ENCODE data around the gene MRPS35.

The MRPS35 gene

DNA sequence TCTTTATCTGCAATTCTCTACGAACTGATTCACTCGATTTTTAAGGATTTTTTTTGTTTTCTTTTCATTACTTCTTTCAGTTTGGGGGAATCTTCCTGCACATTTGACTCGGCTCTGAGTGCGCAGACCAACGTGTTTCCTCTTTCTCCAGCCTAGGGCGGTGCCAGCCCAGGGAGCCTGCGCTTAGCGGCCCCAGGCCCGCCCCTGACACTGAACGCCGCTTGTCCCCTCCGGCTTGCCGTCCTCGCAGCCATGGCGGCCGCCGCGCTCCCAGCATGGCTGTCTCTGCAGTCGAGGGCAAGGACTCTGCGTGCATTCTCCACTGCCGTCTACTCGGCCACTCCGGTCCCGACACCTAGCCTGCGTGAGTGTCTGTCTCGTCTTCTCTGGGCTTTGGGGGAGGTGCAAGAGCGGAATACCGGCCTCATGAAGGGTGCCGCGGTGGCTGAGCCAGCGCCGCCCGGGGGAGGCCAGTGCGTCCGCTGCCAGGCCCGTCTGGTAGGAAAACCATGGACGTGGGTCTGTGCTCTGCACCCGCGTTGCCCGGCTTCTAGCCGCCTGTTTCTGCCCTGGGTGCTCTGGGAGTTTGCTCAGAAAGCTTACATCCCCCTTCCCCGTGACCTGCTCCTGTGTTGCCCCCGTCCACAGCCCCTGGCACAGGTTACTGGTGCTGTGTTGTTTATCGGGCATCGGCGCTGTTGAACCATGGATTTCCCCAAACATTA is at the start of gene MRPS35:
Gene MRPS35, plus strand, starts transcription at position 241 of the 725 bp plus-strand sequence. Its CDS starts 12 bp downstream, at position 253.
- Mint-ChIP-seq H3K4me1 (peaks cover 24% of the 10 kb centered on the region), H3K4me3 (peak within 1 kb of the TSS; percentile 91), H3K27ac (ENCODE audit: low read depth) (peak within 1 kb of the TSS; percentile 92), H3K27me3 (no peaks in the 10 kb centered on the region), H3K9me3 (no peaks in the 10 kb centered on the region), H3K36me3 (ENCODE audit: insufficient read depth) (peaks cover 12% of the 10 kb centered on the region)
- ATAC-seq (replicated peaks; ENCODE audit: extremely low read depth, poor library complexity, severe bottlenecking) (peak; percentile 97), DNase-seq (ENCODE audit: low spot score in 2 of 2) (peak; percentile 86)

DNA sequence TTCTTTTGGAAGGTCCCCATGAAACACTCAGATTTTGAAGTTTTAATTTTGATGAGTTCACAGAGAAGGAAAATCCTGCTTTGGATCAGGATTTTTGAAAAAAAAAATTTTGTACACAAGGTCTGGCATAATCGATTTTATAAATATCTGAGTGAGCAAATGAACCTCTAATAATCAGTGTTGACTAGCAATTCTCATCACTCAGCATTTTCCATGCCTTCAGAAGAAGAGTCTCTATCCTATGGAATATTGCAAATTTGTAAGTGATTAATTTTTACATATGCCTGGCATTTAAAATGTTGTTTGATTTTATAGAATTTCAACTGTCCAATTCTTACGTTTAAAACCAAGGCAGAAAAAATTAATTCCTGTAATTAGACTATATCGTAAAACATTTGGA is 44.9 kb upstream of the MRPS35 start:
- no peak overlapping the region for H3K4me3 Mint-ChIP-seq
- ATAC-seq (replicated peaks; ENCODE audit: extremely low read depth, poor library complexity, severe bottlenecking), result no peak
- DNase-seq (ENCODE audit: low spot score in 2 of 2), result no peak
- peaks cover 19% of the 10 kb centered on the region for H3K27me3 Mint-ChIP-seq
- no peaks in the 10 kb centered on the region for H3K9me3 Mint-ChIP-seq
- no peak overlapping the region for H3K27ac Mint-ChIP-seq (ENCODE audit: low read depth)
- H3K36me3 Mint-ChIP-seq (ENCODE audit: insufficient read depth), result peaks cover 4% of the 10 kb centered on the region
- H3K4me1 Mint-ChIP-seq, result no peaks in the 10 kb centered on the region

DNA sequence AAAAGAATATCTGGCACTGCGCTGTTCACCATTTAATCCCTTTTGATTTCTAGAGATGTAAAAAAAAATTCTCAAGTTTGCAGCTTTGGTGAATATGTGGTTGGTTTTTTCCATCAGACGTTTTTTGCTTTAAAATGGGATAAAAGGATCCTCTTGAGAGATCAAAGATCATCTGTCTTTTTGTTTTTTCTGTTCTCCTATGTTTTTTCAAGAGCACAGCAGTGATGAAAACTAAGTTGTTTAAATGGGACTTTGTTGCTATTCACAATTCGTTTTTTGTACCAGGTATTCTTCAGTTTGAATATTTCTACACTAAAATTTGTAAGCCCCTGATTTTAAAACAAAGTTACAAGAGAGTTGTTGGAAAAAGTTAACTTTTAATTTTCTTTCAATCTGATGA is 44.1 kb upstream of the MRPS35 start:
- Mint-ChIP-seq H3K4me1 (no peaks in the 10 kb centered on the region), H3K9me3 (no peaks in the 10 kb centered on the region), H3K4me3 (no peak overlapping the region)

DNA sequence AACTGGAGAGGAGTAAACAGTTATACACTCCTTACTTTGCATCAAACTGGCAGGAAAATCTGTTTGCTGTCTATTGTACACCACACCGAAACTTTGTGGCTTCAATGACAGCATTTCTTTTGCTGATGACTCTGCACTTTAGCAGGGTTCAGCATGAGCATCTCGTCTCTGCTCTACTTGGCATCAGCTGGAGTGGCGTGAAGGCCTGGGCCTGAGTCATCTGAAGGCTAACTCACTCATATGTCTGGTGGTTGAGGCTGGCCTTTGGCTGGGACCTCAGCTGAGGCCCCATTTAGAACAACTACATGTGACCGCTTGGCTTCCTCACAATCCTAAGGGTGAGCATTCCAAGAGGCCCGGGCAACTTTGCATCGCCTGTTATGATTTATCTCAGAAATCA is 43.1 kb upstream of the MRPS35 start:
- no peak overlapping the region for H3K4me3 Mint-ChIP-seq
- no peaks in the 10 kb centered on the region for H3K9me3 Mint-ChIP-seq
- H3K4me1 Mint-ChIP-seq, result no peaks in the 10 kb centered on the region
- DNase-seq (ENCODE audit: low spot score in 2 of 2), result no peak
- no peak for ATAC-seq (replicated peaks; ENCODE audit: extremely low read depth, poor library complexity, severe bottlenecking)
- H3K27me3 Mint-ChIP-seq, result peaks cover 20% of the 10 kb centered on the region
- no peak overlapping the region for H3K27ac Mint-ChIP-seq (ENCODE audit: low read depth)
- peaks cover 1% of the 10 kb centered on the region for H3K36me3 Mint-ChIP-seq (ENCODE audit: insufficient read depth)

More for the DNA sequence above, 44.1 kb upstream of the MRPS35 start:
- ATAC-seq (replicated peaks; ENCODE audit: extremely low read depth, poor library complexity, severe bottlenecking), result no peak
- no peak overlapping the region for H3K27ac Mint-ChIP-seq (ENCODE audit: low read depth)
- peaks cover 3% of the 10 kb centered on the region for H3K36me3 Mint-ChIP-seq (ENCODE audit: insufficient read depth)
- H3K27me3 Mint-ChIP-seq, result peaks cover 20% of the 10 kb centered on the region
- no peak for DNase-seq (ENCODE audit: low spot score in 2 of 2)

- no peak overlapping the region for H3K4me3 Mint-ChIP-seq
- H3K9me3 Mint-ChIP-seq, result no peaks in the 10 kb centered on the region
- no peak overlapping the region for H3K27ac Mint-ChIP-seq (ENCODE audit: low read depth)
- ATAC-seq (replicated peaks; ENCODE audit: extremely low read depth, poor library complexity, severe bottlenecking) (no peak), DNase-seq (ENCODE audit: low spot score in 2 of 2) (no peak)
- H3K27me3 Mint-ChIP-seq, result peaks cover 10% of the 10 kb centered on the region
- peaks cover 1% of the 10 kb centered on the region for H3K36me3 Mint-ChIP-seq (ENCODE audit: insufficient read depth)
- H3K4me1 Mint-ChIP-seq, result no peaks in the 10 kb centered on the region
Observed at GRCh38 chr12:27672051-27672450, 38.6 kb upstream of the MRPS35 start.

GRCh38 chr12:27672643-27673042 is 38.0 kb upstream of the MRPS35 start:
- no peak overlapping the region for H3K4me3 Mint-ChIP-seq
- H3K4me1 Mint-ChIP-seq, result no peaks in the 10 kb centered on the region
- DNase-seq (ENCODE audit: low spot score in 2 of 2), result no peak
- ATAC-seq (replicated peaks; ENCODE audit: extremely low read depth, poor library complexity, severe bottlenecking), result no peak
- no peak overlapping the region for H3K27ac Mint-ChIP-seq (ENCODE audit: low read depth)
- H3K27me3 Mint-ChIP-seq, result peaks cover 10% of the 10 kb centered on the region
- H3K36me3 Mint-ChIP-seq (ENCODE audit: insufficient read depth), result no peaks in the 10 kb centered on the region
- H3K9me3 Mint-ChIP-seq, result no peaks in the 10 kb centered on the region

DNA sequence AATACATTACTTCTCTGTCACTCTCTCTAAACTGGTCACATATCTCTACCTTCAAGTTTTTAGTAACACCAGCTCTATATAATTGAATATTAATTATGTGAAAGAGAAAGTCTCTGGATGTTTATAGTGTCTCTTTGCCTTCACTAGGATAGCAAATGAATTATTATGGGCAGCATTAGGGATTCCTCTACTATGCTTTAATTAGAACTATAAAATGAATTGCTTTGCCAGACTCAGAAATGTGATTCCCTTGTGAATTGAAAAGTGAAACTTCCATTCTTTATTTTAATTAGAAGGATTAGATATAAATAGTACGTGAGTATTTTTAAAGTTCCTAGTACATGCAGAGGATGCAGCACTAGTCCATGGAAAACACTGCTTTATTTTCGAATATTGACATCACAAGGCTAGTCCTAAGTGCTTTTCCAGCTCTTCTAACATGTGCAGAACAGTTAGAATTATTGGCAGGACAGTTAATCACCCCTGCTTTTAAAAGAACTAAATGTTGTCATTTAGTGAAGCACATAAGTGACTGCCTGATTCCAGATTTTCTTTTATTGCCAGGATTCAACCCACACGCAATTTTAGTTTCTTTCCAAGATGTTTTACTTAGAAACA is 37.4 kb upstream of the MRPS35 start:
- H3K4me1 Mint-ChIP-seq, result no peaks in the 10 kb centered on the region
- no peaks in the 10 kb centered on the region for H3K9me3 Mint-ChIP-seq
- no peak for DNase-seq (ENCODE audit: low spot score in 2 of 2)
- no peak overlapping the region for H3K4me3 Mint-ChIP-seq
- H3K36me3 Mint-ChIP-seq (ENCODE audit: insufficient read depth), result no peaks in the 10 kb centered on the region
- H3K27ac Mint-ChIP-seq (ENCODE audit: low read depth), result no peak overlapping the region
- no peak for ATAC-seq (replicated peaks; ENCODE audit: extremely low read depth, poor library complexity, severe bottlenecking)
- H3K27me3 Mint-ChIP-seq, result peaks cover 10% of the 10 kb centered on the region

DNA sequence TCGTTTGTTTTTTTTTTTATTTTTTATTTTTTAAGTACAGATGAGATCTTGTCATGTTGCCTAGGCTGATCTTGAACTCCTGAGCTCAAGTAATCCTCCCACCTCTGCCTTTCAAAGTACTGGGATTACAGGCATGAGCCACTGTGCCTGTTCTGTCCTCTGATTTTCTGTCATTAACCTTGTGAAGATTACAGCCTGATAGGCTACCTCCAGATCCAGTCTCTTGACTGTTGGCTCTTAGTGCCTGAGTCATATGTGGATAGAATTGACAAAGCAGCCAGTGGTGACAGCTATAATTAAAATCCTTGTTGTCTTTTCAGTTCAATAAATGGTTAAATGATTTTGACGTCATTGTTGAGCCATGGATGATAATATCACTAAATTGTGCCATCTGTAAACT is 35.6 kb upstream of the MRPS35 start:
- H3K4me3 Mint-ChIP-seq, result no peak overlapping the region
- peaks cover 10% of the 10 kb centered on the region for H3K27me3 Mint-ChIP-seq
- H3K27ac Mint-ChIP-seq (ENCODE audit: low read depth), result no peak overlapping the region
- no peaks in the 10 kb centered on the region for H3K4me1 Mint-ChIP-seq
- H3K36me3 Mint-ChIP-seq (ENCODE audit: insufficient read depth), result no peaks in the 10 kb centered on the region
- H3K9me3 Mint-ChIP-seq, result no peaks in the 10 kb centered on the region
- DNase-seq (ENCODE audit: low spot score in 2 of 2), result no peak
- no peak for ATAC-seq (replicated peaks; ENCODE audit: extremely low read depth, poor library complexity, severe bottlenecking)

GRCh38 chr12:27680619-27681018 is 30.0 kb upstream of the MRPS35 start:
- ATAC-seq (replicated peaks; ENCODE audit: extremely low read depth, poor library complexity, severe bottlenecking), result no peak
- Mint-ChIP-seq H3K27ac (ENCODE audit: low read depth) (no peak overlapping the region), H3K4me3 (no peak overlapping the region), H3K27me3 (no peaks in the 10 kb centered on the region), H3K36me3 (ENCODE audit: insufficient read depth) (no peaks in the 10 kb centered on the region), H3K4me1 (no peaks in the 10 kb centered on the region), H3K9me3 (no peaks in the 10 kb centered on the region)
- no peak for DNase-seq (ENCODE audit: low spot score in 2 of 2)

- DNase-seq (ENCODE audit: low spot score in 2 of 2), result no peak
- H3K27ac Mint-ChIP-seq (ENCODE audit: low read depth), result no peak overlapping the region
- no peaks in the 10 kb centered on the region for H3K9me3 Mint-ChIP-seq
Observed at GRCh38 chr12:27682534-27682933, 28.1 kb upstream of the MRPS35 start.

GRCh38 chr12:27685274-27685673 is 25.4 kb upstream of the MRPS35 start:
- Mint-ChIP-seq H3K9me3 (no peaks in the 10 kb centered on the region), H3K4me3 (no peak overlapping the region), H3K27me3 (no peaks in the 10 kb centered on the region), H3K27ac (ENCODE audit: low read depth) (no peak overlapping the region), H3K36me3 (ENCODE audit: insufficient read depth) (peaks cover 3% of the 10 kb centered on the region), H3K4me1 (no peaks in the 10 kb centered on the region)
- DNase-seq (ENCODE audit: low spot score in 2 of 2) (no peak), ATAC-seq (replicated peaks; ENCODE audit: extremely low read depth, poor library complexity, severe bottlenecking) (no peak)

More at GRCh38 chr12:27682534-27682933, 28.1 kb upstream of the MRPS35 start:
- Mint-ChIP-seq H3K4me1 (no peaks in the 10 kb centered on the region), H3K4me3 (no peak overlapping the region), H3K27me3 (no peaks in the 10 kb centered on the region), H3K36me3 (ENCODE audit: insufficient read depth) (no peaks in the 10 kb centered on the region)
- ATAC-seq (replicated peaks; ENCODE audit: extremely low read depth, poor library complexity, severe bottlenecking), result no peak

DNA sequence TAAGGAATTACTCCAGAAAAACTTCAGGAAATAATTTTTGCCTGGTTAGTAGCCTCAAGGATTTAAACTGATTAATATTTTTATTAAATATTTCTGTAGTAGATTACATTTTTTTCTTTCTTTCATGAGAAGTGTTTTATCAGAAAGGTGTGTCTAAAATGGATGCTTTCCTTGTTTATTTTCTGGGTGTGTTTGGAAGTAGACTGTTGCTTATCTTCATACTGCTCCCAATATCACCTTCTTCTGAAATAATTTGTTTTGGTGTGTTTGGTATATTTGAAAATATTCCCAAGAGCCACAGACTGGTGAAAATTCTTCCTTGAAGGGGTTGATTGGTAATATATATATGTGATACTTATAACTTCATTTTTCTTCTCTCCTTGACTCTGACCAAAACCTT is 24.5 kb upstream of the MRPS35 start:
- Mint-ChIP-seq H3K9me3 (no peaks in the 10 kb centered on the region), H3K27me3 (no peaks in the 10 kb centered on the region), H3K27ac (ENCODE audit: low read depth) (no peak overlapping the region), H3K4me1 (no peaks in the 10 kb centered on the region), H3K36me3 (ENCODE audit: insufficient read depth) (peaks cover 3% of the 10 kb centered on the region), H3K4me3 (no peak overlapping the region)
- ATAC-seq (replicated peaks; ENCODE audit: extremely low read depth, poor library complexity, severe bottlenecking) (no peak), DNase-seq (ENCODE audit: low spot score in 2 of 2) (no peak)

DNA sequence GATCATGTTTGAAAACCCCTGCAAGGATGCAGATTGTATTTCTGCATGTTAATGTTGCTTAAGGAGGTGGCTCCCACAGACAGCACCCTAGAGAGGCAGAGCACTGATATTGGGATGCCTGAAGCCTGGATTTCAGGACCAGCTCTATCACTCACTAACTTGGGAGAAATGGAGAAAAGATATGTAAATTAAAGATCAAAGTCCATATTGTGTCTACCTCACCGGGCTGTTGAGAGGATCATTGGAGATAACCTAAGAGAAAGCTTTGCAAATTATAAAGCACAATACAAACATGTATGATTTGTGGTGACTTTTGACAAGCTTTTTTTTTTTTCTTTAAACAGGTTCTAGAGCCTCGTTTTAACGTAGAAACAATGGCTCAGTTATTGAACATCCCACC is 22.0 kb upstream of the MRPS35 start:
- Mint-ChIP-seq H3K27ac (ENCODE audit: low read depth) (no peak overlapping the region), H3K27me3 (no peaks in the 10 kb centered on the region), H3K36me3 (ENCODE audit: insufficient read depth) (peaks cover 5% of the 10 kb centered on the region), H3K9me3 (no peaks in the 10 kb centered on the region), H3K4me3 (no peak overlapping the region), H3K4me1 (no peaks in the 10 kb centered on the region)
- ATAC-seq (replicated peaks; ENCODE audit: extremely low read depth, poor library complexity, severe bottlenecking), result no peak
- no peak for DNase-seq (ENCODE audit: low spot score in 2 of 2)

Data from central memory CD8-positive, alpha-beta T cell (primary cell).